ENCODE data around the gene LIM2.

The LIM2 gene

DNA sequence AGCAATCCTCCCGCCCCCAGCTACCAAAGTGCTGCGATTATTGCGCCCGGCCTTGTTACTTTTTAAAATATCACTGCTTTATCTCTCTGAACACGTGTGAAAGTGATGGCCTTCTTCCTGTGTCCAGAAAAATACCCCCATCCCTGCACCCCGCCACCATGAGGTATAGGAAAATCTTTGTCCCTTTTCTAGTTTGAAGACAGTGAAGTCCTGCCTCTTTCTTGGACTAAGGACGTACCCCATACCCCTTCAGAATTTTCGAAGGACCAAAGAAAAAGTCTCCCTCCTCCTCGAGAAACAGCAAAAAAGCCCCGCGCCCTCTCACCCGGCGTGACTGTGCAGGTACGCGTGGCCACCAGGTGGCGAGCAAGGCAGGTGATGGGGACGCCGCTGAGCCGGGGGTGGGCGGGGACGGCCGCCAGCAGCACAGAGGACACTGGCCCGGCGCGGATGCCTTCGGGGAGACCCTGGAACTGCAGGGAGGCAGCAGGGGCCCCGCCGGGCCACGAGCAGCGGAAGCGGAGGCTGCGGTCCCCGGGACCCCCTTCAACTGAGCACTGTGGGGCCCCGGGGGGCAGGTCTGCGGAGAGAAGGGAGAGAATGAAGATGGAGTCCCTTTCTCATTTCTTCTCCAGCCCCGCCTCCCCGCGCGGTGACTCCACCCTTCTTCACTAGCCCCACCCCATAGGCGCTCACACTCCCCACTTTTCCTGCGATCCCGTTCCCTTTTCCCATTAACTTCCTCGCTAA lies 49.0 kb downstream of the LIM2 start:
- peak; percentile 91 to 93 for DNase-seq

- no peak for DNase-seq
Measured at GRCh38 chr19:51337861-51338562, 49.8 kb downstream of the LIM2 start.

DNA sequence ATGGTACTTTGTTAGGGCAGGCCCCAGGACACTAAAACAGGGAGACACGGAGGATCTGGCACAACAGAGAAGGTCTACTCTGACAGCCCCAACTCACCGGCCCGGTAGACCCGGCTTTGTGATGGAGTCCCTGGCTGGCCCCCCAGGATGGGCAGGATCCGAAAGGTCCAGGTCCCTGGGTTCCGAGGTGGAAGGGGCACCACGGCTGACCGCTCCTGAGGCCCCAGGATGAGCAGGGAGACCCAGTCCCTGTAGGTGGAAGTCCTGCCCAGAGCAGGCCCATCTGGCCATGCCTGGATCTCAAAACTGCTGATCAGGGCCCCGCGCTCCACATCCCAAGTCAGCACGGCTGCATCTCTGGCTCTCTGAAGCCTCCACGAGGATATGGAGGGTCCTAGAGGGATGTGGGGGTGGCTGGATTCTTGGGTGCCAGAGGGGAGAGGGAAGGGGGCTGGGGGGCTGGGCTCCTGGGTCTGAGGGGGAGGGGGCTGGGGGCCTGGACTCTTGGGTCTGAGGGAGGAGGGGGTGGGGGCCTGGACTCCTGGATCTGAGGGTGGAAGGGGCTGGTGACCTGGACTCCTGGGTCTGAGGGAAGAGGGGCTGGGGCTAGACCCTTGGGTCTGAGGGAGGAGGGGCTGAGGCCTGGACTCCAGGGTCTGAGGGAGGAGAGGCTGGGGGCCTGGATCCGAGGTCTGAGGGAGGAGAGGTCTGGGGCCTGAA lies 50.5 kb downstream of the LIM2 start:
- no peak for DNase-seq

GRCh38 chr19:51333836-51334460 lies 53.8 kb downstream of the LIM2 start:
- no peak for DNase-seq

GRCh38 chr19:51331716-51332115 lies 56.1 kb downstream of the LIM2 start:
- DNase-seq: no peak

GRCh38 chr19:51331193-51331592 lies 56.6 kb downstream of the LIM2 start:
- no peak for DNase-seq

- no peak for DNase-seq
Measured at GRCh38 chr19:51330366-51330765, 57.4 kb downstream of the LIM2 start.

Measured in stimulated activated CD4-positive, alpha-beta T cell treated with anti-CD3 and anti-CD28 coated beads, Interleukin-2, amount 100 ng/mL, for 24 hours (primary cell).